ENCODE data around the gene TET3. TPM values are rescaled to one million over a fixed set of nuclear protein-coding genes. Genes with fewer than 3 reads are reported as not detected.
A peak's percentile ranks its signal among the peaks of the same experiment; 100 is the strongest.

The TET3 gene
- total RNA-seq, 4 donors from 2014 or later, result 4.3 to 14.1 (median 6.6) TPM

DNA sequence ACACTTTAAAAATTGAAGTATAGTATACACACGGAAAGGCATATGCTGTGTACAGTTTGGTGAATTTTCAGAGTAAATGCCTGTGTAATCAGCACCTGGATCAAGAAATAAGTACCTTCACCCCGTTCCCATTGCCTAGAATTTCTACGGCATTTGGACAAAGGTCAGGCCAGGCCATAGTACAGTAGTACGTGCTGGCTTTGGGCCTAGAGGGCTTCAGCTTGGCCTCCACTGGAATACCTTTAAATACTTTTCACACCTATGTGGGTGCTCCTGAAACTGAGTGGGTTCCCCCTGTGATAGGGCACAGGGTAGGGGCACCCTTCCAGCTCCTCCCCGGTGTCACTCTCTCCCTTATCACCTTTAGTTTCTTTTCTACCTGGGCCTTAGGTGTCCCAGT, 26.5 kb downstream of the TET3 start:
- Histone ChIP-seq H3K4me1 (peaks cover 0 to 40% (median 18%) of the 10 kb centered on the region in 4 donors), H3K36me3 (no peaks in the 10 kb centered on the region), H3K4me3 (no peak overlapping the region), H3K9me3 (no peaks in the 10 kb centered on the region), H3K27ac (no peak overlapping the region), H3K27me3 (no peaks in the 10 kb centered on the region)
- 91 to 95% methylated on average over 5 of the region's 5 CpGs for WGBS, 2 donors
- TF ChIP-seq EP300 (IDR thresholded peaks at IDR 0.05) (no peak), POLR2A (IDR thresholded peaks at IDR 0.05) (no peak)
- TF ChIP-seq, protein P1, sequence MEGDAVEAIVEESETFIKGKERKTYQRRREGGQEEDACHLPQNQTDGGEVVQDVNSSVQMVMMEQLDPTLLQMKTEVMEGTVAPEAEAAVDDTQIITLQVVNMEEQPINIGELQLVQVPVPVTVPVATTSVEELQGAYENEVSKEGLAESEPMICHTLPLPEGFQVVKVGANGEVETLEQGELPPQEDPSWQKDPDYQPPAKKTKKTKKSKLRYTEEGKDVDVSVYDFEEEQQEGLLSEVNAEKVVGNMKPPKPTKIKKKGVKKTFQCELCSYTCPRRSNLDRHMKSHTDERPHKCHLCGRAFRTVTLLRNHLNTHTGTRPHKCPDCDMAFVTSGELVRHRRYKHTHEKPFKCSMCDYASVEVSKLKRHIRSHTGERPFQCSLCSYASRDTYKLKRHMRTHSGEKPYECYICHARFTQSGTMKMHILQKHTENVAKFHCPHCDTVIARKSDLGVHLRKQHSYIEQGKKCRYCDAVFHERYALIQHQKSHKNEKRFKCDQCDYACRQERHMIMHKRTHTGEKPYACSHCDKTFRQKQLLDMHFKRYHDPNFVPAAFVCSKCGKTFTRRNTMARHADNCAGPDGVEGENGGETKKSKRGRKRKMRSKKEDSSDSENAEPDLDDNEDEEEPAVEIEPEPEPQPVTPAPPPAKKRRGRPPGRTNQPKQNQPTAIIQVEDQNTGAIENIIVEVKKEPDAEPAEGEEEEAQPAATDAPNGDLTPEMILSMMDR (IDR thresholded peaks at IDR 0.05), result no peak
- no peak for DNase-seq (ENCODE audit: low spot score in 2 of 2)

DNA sequence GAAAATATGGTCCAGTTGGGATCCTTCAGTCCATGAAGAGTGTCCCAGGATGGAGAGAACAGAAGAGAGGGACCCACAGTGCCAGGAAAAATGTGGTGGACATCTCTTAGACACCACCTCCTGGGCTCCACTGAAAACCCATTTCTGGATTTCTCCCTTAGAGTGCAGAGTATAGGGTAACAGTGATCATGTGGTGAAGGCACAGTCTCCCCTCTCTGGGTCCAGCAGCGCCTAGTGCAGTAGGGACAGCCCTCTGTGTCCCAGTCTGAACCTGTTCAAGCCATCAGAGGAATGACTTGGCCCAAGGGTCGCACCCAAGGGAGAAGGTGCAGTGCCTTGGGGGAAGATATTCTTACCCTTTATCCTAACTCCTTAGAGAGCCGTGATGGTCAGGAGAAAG, 30.1 kb downstream of the TET3 start:
- Histone ChIP-seq H3K27ac (no peak overlapping the region), H3K27me3 (no peaks in the 10 kb centered on the region), H3K36me3 (no peaks in the 10 kb centered on the region), H3K4me1 (peaks cover 0 to 6% (median 0%) of the 10 kb centered on the region in 4 donors), H3K4me3 (no peak overlapping the region), H3K9me3 (no peaks in the 10 kb centered on the region)
- DNase-seq (ENCODE audit: low spot score in 2 of 2), result no peak
- 91 to 96% methylated on average over 3 of the region's 3 CpGs for WGBS, 2 donors
- no peak for TF ChIP-seq POLR2A (IDR thresholded peaks at IDR 0.05)
- no peak for TF ChIP-seq EP300 (IDR thresholded peaks at IDR 0.05)
- TF ChIP-seq, protein P1 (IDR thresholded peaks at IDR 0.05), result no peak

DNA sequence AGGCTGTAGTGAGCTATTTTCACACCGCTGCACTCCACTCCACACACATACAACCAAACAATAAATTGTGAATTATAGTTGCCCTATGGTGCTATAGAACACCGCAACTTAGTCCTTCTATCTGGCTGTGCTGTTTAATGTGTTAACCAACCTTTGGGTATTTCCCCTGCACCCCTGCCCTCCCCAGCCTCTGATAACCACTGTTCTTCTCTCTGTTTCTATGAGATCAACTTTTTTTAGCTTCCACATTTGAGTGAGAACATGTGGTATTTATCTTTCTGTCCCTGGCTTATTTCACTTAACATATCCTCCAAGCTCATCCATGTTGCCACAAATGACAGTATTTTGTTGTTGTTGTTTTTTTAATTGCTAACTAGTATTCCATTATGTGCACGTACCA, 32.5 kb downstream of the TET3 start:
- H3K27ac ChIP-seq, result no peak overlapping the region
- 96 to 98% methylated on average over 3 of the region's 3 CpGs for WGBS, 2 donors
- H3K27me3 ChIP-seq, result no peaks in the 10 kb centered on the region
- H3K4me3 ChIP-seq, result no peak overlapping the region
- no peaks in the 10 kb centered on the region for H3K36me3 ChIP-seq
- peaks cover 0 to 6% (median 2%) of the 10 kb centered on the region in 4 donors for H3K4me1 ChIP-seq
- H3K9me3 ChIP-seq, result no peaks in the 10 kb centered on the region
- no peak for DNase-seq (ENCODE audit: low spot score in 2 of 2)
- no peak for TF ChIP-seq EP300 (IDR thresholded peaks at IDR 0.05)
- TF ChIP-seq, protein P1 (IDR thresholded peaks at IDR 0.05), result no peak
- no peak for TF ChIP-seq POLR2A (IDR thresholded peaks at IDR 0.05)

DNA sequence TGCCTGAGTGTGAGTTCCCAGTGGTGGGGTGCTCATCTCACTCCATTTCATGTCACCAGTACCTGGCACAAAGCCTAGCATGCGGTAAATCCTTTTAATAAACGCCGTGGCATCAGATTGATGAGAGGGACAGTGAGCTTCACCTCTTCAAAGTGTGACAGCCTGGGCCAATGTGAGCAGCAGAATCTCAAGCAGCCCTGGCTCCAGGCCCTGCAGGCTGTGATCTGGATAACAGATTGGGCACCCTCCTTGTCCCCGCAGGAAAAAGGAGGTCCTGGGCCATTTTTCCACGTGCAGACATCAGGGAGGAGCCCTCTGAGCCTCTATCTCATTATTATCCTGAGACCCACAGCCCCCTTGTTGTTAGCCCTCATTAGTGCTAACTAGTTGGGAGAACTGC, 34.8 kb downstream of the TET3 start:
- TF ChIP-seq POLR2A (IDR thresholded peaks at IDR 0.05), result no peak
- no peak for TF ChIP-seq EP300 (IDR thresholded peaks at IDR 0.05)
- TF ChIP-seq, protein P1 (IDR thresholded peaks at IDR 0.05), result no peak
- Histone ChIP-seq H3K27ac (no peak overlapping the region), H3K27me3 (no peaks in the 10 kb centered on the region), H3K4me1 (peaks cover 0 to 6% (median 3%) of the 10 kb centered on the region in 4 donors), H3K4me3 (no peak overlapping the region), H3K9me3 (no peaks in the 10 kb centered on the region), H3K36me3 (no peaks in the 10 kb centered on the region)
- WGBS, 2 donors, result 83 to 90% methylated on average over 5 of the region's 5 CpGs
- no peak for DNase-seq (ENCODE audit: low spot score in 2 of 2)

DNA sequence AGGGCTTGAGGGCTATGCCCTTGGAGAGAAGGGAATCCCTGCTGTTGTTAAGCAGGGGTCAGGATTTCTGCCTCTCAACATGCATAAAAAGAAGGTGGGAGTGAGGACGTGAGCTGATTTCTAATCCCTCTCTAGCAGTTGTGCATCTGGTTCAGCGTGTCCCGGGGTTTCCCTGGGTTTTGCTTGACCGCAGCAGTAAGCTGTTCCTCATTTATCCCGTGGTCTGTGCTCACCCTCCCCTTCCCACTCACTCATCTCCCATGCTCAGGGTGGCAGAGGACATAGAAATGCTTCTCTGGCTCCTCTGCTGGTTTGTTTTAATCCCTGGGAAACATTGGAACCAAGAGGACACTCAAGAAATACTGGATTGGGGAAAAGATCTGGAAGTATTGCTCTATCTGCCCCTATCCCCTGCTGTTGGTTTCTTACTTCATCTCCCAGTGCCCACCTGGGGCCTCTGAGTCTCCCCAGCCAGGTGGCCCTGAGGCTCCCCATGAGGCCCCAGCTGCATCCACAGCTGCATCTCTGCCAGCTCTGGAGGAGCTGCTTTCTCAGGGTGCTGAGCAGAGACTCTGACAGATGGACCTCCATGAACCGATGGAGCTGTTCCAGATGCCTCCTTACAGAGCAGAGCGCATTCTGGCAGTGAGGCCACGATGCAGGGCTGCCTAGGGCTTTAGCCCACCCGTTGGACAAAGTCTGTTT, 36.1 kb downstream of the TET3 start:
- DNase-seq (ENCODE audit: low spot score in 2 of 2), result no peak

More for the DNA sequence above, 36.1 kb downstream of the TET3 start:
- peaks cover 0 to 9% (median 3%) of the 10 kb centered on the region in 4 donors for H3K4me1 ChIP-seq
- TF ChIP-seq EP300 (IDR thresholded peaks at IDR 0.05) (peak in 1 of 2 donors; percentile 19), POLR2A (IDR thresholded peaks at IDR 0.05) (no peak)
- TF ChIP-seq, protein P1 (IDR thresholded peaks at IDR 0.05), result no peak
- H3K36me3 ChIP-seq, result no peaks in the 10 kb centered on the region
- WGBS, 2 donors, result 62 to 65% methylated on average over 9 of the region's 9 CpGs
- H3K27me3 ChIP-seq, result no peaks in the 10 kb centered on the region
- H3K4me3 ChIP-seq, result no peak overlapping the region
- H3K27ac ChIP-seq, result no peak overlapping the region
- no peaks in the 10 kb centered on the region for H3K9me3 ChIP-seq

Data from tibial nerve (tissue), 4 donors.